HG03575 (cell line): Measurements from ENCODE around the gene RASSF5.

ENCODE experiments used
- ATAC-seq: cut with Tn5 transposase; IDR thresholded peaks from one replicate; pipeline ENCODE4 v1.9.1; 2021; ENCODE audit not compliant: unreplicated experiment, insufficient number of reproducible peaks, low FRiP score; ENCODE audit errors: extremely low read depth

RASSF5 gene

DNA sequence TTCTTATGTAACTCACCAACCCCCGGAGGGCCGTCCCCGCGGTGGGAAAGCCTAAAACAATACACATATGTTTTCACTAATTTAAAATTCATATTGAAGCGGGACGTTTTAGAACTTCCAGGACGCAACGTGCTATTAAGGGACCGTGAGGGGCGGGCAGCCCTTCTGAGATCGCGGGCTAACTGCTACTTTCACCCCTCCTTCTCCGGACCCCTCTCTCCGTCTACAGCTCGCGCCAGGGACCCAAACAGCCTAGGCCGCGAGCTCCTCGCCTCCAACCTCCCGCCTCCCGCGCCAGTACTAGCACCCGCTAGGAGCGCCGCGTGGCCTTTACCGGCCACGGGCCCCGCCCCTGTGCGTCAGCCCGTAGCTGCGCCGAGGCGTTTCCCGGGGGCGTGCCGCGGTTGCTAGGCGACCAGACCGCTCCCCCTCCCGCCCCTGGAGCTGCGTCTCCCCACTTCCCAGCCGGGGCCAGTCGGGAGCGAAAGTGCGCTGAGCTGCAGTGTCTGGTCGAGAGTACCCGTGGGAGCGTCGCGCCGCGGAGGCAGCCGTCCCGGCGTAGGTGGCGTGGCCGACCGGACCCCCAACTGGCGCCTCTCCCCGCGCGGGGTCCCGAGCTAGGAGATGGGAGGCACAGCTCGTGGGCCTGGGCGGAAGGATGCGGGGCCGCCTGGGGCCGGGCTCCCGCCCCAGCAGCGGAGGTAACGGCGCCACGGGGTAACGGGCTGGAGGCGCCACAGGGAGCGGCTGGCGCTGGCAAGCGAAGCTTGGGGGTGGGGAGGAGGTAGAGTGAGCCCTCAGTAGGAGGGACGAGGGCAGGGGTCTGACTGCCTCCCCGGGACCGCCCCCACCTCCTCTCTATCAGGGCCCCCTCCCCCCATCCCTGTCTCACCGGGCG lies 128.0 kb downstream of the RASSF5 start, which contains the start of gene DYRK3:
Gene DYRK3, plus strand, starts transcription at position 457 of the 898 bp plus-strand sequence. Its CDS starts 168 bp downstream, at position 625.
- ATAC-seq, result no peak

DNA sequence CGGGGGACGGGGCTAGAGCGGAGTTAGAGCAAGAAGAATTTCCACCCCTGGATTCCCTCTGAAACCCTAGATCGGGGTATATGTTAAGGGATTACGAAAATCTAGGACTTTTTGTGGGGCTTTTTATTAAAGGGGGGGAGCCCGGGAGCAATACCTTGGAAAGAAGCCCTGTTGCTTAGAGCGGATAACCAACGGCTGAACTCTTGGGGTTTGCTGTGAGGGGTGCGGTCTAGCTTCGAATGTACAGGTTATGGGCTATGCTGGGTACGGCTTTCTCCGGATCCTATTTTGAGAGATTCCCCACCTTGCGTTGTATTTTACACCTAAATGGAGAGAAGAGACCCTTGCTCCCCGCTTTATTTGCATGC lies 128.6 kb downstream of the RASSF5 start:
- ATAC-seq, result no peak

DNA sequence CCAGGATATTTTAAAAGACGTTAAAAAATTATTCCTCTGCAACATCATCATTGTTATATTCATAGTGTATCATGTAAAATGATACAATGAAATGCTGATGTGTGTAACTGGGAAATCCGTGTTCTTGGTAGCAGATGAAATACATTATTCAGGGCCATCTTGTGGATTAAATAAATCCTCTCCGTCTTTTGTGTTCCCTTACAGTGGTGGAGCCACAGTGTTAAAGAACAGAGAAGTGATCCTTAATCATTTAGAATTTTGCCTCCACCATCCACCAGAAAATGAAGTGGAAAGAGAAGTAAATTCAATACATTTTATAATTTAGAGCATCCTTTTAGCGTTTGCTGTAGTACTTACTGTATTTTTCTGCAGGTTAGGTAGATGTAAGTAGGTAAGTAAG lies 129.3 kb downstream of the RASSF5 start:
- ATAC-seq, result no peak

DNA sequence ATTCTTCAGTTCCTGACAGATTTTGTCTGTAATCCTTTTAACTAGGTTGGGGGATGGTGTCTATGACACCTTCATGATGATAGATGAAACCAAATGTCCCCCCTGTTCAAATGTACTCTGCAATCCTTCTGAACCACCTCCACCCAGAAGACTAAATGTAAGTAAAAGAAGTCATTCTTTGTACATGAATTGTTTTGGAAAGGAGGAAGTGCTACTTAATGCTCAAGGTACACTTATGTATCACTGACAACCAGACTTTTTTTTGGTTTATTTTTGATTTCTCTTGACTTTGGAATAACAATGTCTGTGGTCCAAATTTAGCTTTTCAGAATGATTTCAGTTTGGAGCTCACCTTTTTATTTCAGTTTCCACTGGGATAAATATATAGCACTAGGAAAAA lies 130.3 kb downstream of the RASSF5 start:
- no peak for ATAC-seq
